Occipital lobe (tissue), 2 donors: ENCODE data around the gene LDOC1. TPM values are rescaled to one million over a fixed set of nuclear protein-coding genes. Genes with fewer than 3 reads are reported as not detected.
"Not testable (repeated sequence)": the region's sequence is repeated elsewhere in the genome, so short reads cannot be mapped to it uniquely, and the experiment has no call there.

Experiments
- DNase-seq: peaks from one replicate; lab custom pipeline; 2025; lab: John Stamatoyannopoulos, UW
- total RNA-seq: library from RNA; depleted of rRNA; stranded (reverse); fragments of >200 nt; gene quantifications from one replicate; pipeline ENCODE4 v1.2.3, GENCODE V29; 2014

The LDOC1 gene
- 8.4 TPM for total RNA-seq

GRCh38 chrX:141176586-141177451, at the start of gene LDOC1:
TSS of gene LDOC1 (minus strand) at chrX:141177129. CDS start at chrX:141177021, 108 bp downstream.
- peak; percentile 81 for DNase-seq

- no peak for DNase-seq
These were observed 44.7 kb upstream of the LDOC1 start for GRCh38 chrX:141221611-141222010.

GRCh38 chrX:141220342-141221008, 43.5 kb upstream of the LDOC1 start:
- DNase-seq, result no peak

- DNase-seq, result no peak
These were observed 37.3 kb upstream of the LDOC1 start for GRCh38 chrX:141214196-141214595.

- DNase-seq, result no peak
These were observed 25.0 kb upstream of the LDOC1 start for GRCh38 chrX:141201962-141202361.

- DNase-seq, result not testable (repeated sequence)
These were observed 11.6 kb upstream of the LDOC1 start for GRCh38 chrX:141188573-141188972.

GRCh38 chrX:141185366-141185765, 8.4 kb upstream of the LDOC1 start:
- DNase-seq, result no peak

GRCh38 chrX:141183000-141183399, 6.1 kb upstream of the LDOC1 start:
- no peak for DNase-seq

GRCh38 chrX:141180851-141181250, 3.9 kb upstream of the LDOC1 start:
- DNase-seq, result no peak

GRCh38 chrX:141175786-141176185, 1.1 kb downstream of the LDOC1 start:
- DNase-seq, result no peak

GRCh38 chrX:141164406-141164805, 12.5 kb downstream of the LDOC1 start:
- no peak for DNase-seq

- no peak for DNase-seq
These were observed 18.8 kb downstream of the LDOC1 start for GRCh38 chrX:141158084-141158483.

- not testable (repeated sequence) for DNase-seq
These were observed 21.7 kb downstream of the LDOC1 start for GRCh38 chrX:141155231-141155630.

GRCh38 chrX:141142946-141143345, 34.0 kb downstream of the LDOC1 start:
- no peak for DNase-seq

GRCh38 chrX:141133272-141133671, 43.7 kb downstream of the LDOC1 start:
- no peak for DNase-seq

GRCh38 chrX:141127146-141127545, 49.8 kb downstream of the LDOC1 start:
- no peak for DNase-seq

Other genes with a start within 250 kb of the LDOC1 start
- gene SPANXB1, start 174.5 kb downstream of the LDOC1 start, total RNA-seq, result not detected
- not detected for gene SPANXC, start 65.4 kb upstream of the LDOC1 start, total RNA-seq